ENCODE data around the gene RHBDD3. TPM values are rescaled to one million over a fixed set of nuclear protein-coding genes. Genes with fewer than 3 reads are reported as not detected.

The RHBDD3 gene
- total and polyA plus RNA-seq, 11 donors = 10.9 to 29.5 (median 13.7) TPM

DNA sequence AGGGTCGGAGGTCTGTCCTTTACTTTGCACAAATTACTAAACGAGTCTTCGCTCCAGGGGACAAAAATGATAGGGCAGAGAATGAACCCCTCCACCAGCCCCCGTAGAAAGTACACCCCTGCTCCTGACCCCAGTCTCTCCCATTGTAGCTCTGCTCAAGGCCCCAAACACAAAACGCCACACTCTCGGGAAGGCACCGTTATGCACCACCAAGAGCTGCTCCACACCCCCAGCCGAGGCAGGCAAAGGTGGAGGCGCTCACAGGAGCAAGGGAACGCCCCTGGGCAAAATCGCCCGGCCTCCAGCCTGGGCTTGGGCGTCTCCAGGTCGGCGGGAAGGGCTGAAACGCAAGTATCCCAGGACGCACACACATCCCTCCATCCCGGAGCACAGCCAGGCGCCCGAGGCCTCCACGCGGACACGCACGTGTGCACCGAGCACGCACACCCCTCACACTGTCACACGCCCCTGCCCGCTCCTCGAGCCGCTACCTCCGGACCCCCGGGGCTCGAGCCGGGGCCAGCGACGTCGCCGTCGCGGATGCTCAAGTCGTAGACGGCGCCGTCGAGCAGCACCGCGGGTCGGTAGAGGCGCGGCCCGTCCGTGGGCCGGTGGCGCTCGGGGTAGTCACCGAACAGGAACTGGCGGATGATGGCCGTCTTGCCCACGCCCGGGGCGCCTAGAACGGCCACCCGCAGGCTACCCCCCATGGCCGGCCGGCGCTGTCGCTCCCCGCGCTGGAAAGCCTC is 46.9 kb upstream of the RHBDD3 start:
- TF ChIP-seq POLR2A (IDR thresholded peaks at IDR 0.05) = no peak
- TF ChIP-seq, protein P1, sequence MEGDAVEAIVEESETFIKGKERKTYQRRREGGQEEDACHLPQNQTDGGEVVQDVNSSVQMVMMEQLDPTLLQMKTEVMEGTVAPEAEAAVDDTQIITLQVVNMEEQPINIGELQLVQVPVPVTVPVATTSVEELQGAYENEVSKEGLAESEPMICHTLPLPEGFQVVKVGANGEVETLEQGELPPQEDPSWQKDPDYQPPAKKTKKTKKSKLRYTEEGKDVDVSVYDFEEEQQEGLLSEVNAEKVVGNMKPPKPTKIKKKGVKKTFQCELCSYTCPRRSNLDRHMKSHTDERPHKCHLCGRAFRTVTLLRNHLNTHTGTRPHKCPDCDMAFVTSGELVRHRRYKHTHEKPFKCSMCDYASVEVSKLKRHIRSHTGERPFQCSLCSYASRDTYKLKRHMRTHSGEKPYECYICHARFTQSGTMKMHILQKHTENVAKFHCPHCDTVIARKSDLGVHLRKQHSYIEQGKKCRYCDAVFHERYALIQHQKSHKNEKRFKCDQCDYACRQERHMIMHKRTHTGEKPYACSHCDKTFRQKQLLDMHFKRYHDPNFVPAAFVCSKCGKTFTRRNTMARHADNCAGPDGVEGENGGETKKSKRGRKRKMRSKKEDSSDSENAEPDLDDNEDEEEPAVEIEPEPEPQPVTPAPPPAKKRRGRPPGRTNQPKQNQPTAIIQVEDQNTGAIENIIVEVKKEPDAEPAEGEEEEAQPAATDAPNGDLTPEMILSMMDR (IDR thresholded peaks at IDR 0.05) = no peak
- DNase-seq = peak in 2 of 5 donors; percentile 24 to 64
- intact Hi-C loops (cut with DNase I) = loop anchor here in 1 of 10 donors (2.0 kb wide), 1 partner anchor 46 kb away; the partner anchor contains the start of gene EWSR1

GRCh38 chr22:29313576-29314466 is 46.0 kb upstream of the RHBDD3 start:
- TF ChIP-seq, protein P1 (IDR thresholded peaks at IDR 0.05) = no peak
- no peak for TF ChIP-seq POLR2A (IDR thresholded peaks at IDR 0.05)
- ATAC-seq (no peak), DNase-seq (peak in 1 of 5 donors; percentile 63)
- Histone ChIP-seq H3K9me3 (no peaks in the 10 kb centered on the region), H3K27me3 (peaks cover 4 to 36% (median 17%) of the 10 kb centered on the region in 9 donors), H3K36me3 (peaks cover 0 to 13% (median 0%) of the 10 kb centered on the region in 9 donors), H3K4me1 (peaks cover 9 to 69% (median 54%) of the 10 kb centered on the region in 12 donors), H3K27ac (no peak overlapping the region), H3K4me3 (peak overlapping the region in 8 of 12 donors; percentile 42 to 63 (median 51))
- WGBS, 4 donors = 17 to 27% (median 21%) methylated on average over 36 to 51 of the region's 51 CpGs
- intact Hi-C loops (cut with DNase I) = loop anchor here in 1 of 10 donors (2.0 kb wide), 1 partner anchor 45 kb away; the partner anchor contains the start of gene EWSR1

More for the DNA sequence above, 46.9 kb upstream of the RHBDD3 start:
- Histone ChIP-seq H3K9me3 (no peaks in the 10 kb centered on the region), H3K27me3 (peaks cover 4 to 36% (median 17%) of the 10 kb centered on the region in 9 donors), H3K27ac (peak overlapping the region in 1 of 12 donors; percentile 9), H3K4me3 (peak overlapping the region in 11 of 12 donors; percentile 28 to 63 (median 48)), H3K4me1 (peaks cover 9 to 60% (median 45%) of the 10 kb centered on the region in 12 donors), H3K36me3 (peaks cover 0 to 13% (median 0%) of the 10 kb centered on the region in 9 donors)
- 3 to 11% (median 5%) methylated on average over 15 to 69 of the region's 69 CpGs for WGBS, 4 donors
- ATAC-seq = no peak

DNA sequence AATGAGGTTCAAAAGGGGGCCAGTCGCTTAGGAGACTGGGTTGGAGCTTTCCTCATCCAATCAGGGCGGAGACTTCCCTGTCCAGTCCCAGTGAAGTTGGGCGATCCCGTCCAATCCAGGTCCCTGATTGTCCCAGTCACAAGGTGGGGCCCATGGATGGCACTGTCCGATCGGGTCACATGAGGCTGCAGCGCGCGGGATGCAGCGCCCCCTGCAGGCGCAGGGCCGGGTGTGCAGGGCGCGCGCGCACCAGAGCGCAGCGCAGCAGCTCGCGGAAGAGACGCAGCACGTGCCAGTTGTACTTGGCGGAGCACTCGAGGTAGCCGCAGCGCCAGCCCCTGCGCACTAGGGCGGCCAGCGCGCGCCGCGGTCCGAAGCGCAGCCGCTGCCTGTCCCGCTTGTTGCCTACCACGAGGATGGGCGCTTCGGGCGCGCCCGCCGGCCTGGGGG is 45.4 kb upstream of the RHBDD3 start:
- ATAC-seq (peak in 2 of 4 donors; percentile 7 to 8), DNase-seq (peak in 1 of 5 donors; percentile 72)
- no peak for TF ChIP-seq POLR2A (IDR thresholded peaks at IDR 0.05)
- TF ChIP-seq, protein P1 (IDR thresholded peaks at IDR 0.05) = peak; percentile 48 to 77 (median 68)
- intact Hi-C loops (cut with DNase I) = no loop called here
- Histone ChIP-seq H3K4me3 (no peak overlapping the region), H3K36me3 (peaks cover 0 to 13% (median 0%) of the 10 kb centered on the region in 9 donors), H3K27me3 (peaks cover 4 to 36% (median 17%) of the 10 kb centered on the region in 9 donors), H3K9me3 (no peaks in the 10 kb centered on the region), H3K4me1 (peaks cover 9 to 75% (median 60%) of the 10 kb centered on the region in 12 donors), H3K27ac (no peak overlapping the region)
- WGBS, 4 donors = 15 to 26% (median 18%) methylated on average over 33 to 44 of the region's 44 CpGs

Measured in heart left ventricle (tissue), 16 donors.